Transverse colon (tissue), 4 donors: Measurements from ENCODE around the gene ITGA11. TPM values are rescaled to one million over a fixed set of nuclear protein-coding genes. Genes with fewer than 3 reads are reported as not detected.

ENCODE experiments used
- DNase-seq: peaks from one replicate; pipeline ENCODE4 v3.0.0-alpha.2; 2019
- H3K27ac ChIP-seq, 4 donors: fragments of 200-600 bp; sonication (generic); 2 replicates each; pipeline ENCODE4 v1.5.1; 2016 to 2018; ENCODE audit warnings: inconsistent platforms in 4 of 4
- H3K27me3 ChIP-seq: fragments of 200-600 bp; sonication (generic); 2 replicates; pipeline ENCODE4 v1.5.1; 2017; ENCODE audit warnings: inconsistent platforms
- H3K36me3 ChIP-seq, 4 donors: fragments of 200-600 bp; sonication (generic); 2 replicates each; pipeline ENCODE4 v1.5.1; 2017 to 2019; ENCODE audit warnings: inconsistent platforms in 4 of 4
- H3K4me1 ChIP-seq, 4 donors: fragments of 200-600 bp; sonication (generic); 2 replicates each; pipeline ENCODE4 v1.5.1; 2017 to 2020; ENCODE audit warnings: inconsistent platforms in 4 of 4
- H3K4me3 ChIP-seq, 4 donors: fragments of 200-600 bp; sonication (generic); 1 replicate in 1 of 4; 2 replicates in 3 of 4; pipeline versions ENCODE4 v1.5.1 to v1.6.1; 2017 to 2019; ENCODE audit warnings: inconsistent platforms in 4 of 4
- H3K9me3 ChIP-seq, 2 donors: fragments of 200-600 bp; sonication (generic); 2 replicates each; pipeline ENCODE4 v1.5.1; 2017 to 2019; ENCODE audit warnings: inconsistent platforms in 2 of 2
- CTCF ChIP-seq, 5 experiments: fragments of 200-600 bp in 3 of 5; fragments of 450-650 bp in 2 of 5; sonication (generic) in 3 of 5; IDR thresholded peaks; 1 replicate in 2 of 5; 2 replicates in 3 of 5; pipeline ENCODE4 v1.5.1; 2016 to 2017; ENCODE audit warnings: antibody characterized with exemption in 5 of 5, inconsistent platforms in 3 of 5, mild to moderate bottlenecking in 2 of 5, moderate library complexity in 1 of 5
- EP300 ChIP-seq: sonication (generic); formaldehyde crosslinking; IDR thresholded peaks from one replicate; pipeline ENCODE4 v1.6.1; 2017; ENCODE audit warnings: antibody characterized with exemption, low read depth
- POLR2A ChIP-seq: fragments of 450-650 bp; IDR thresholded peaks from one replicate; pipeline ENCODE4 v1.6.1; 2016; ENCODE audit warnings: antibody characterized with exemption, mild to moderate bottlenecking, moderate library complexity
- POLR2AphosphoS5 ChIP-seq, 3 donors: sonication (generic); formaldehyde crosslinking; IDR thresholded peaks; one replicate each; pipeline ENCODE4 v1.6.1; 2016; ENCODE audit warnings: antibody characterized with exemption in 3 of 3
- WGBS, 2 donors: methylation state at CpG; one replicate each; pipeline ENCODE4 v1.1.5; 2018; ENCODE audit warnings: low coverage in 1 of 2; 5-methylcytosine and 5-hydroxymethylcytosine counted together
- in situ Hi-C, 4 donors: fragments of 200-750 bp; cut with MboI; loops; one replicate each; pipeline versions ENCODE4 v1.15.0 to v1.15.1; 2017; ENCODE audit warnings: low sequenced_read_pairs in 3 of 4, low pct_ligation_motif_present in 1 of 4, low pct_unique_long_range_greater_than_20kb in 1 of 4
- intact Hi-C: fragments of 100-400 bp; cut with DNase I; formaldehyde crosslinking; loops from one replicate; pipeline ENCODE4 v1.15.1; 2023; ENCODE audit warnings: low total_unique reads
- total RNA-seq, 4 donors: library from RNA; depleted of rRNA; stranded (reverse); fragments of >200 nt; gene quantifications; one replicate each; pipeline ENCODE4 v1.1.0, GENCODE V29; 2016

ITGA11 gene
- total RNA-seq, 4 donors from 2014 or later, result 0.37 to 3.2 (median 1.1) TPM

- intact Hi-C loops, result no loop called here
- no peak overlapping the region for H3K27ac ChIP-seq
- TF ChIP-seq POLR2AphosphoS5 (IDR thresholded peaks at IDR 0.05), result no peak
- no peak for TF ChIP-seq POLR2A
- TF ChIP-seq CTCF (IDR thresholded peaks at IDR 0.05), result no peak
- no peak for TF ChIP-seq EP300
- peaks cover 0 to 18% (median 12%) of the 10 kb centered on the region in 4 donors for H3K4me1 ChIP-seq
- no peaks in the 10 kb centered on the region for H3K9me3 ChIP-seq
- in situ Hi-C loops, result no loop called here
- DNase-seq, result no peak
- H3K4me3 ChIP-seq, result no peak overlapping the region
- no peaks in the 10 kb centered on the region for H3K36me3 ChIP-seq
- 72 to 80% methylated on average over 1 of the region's 1 CpG for WGBS, 2 donors
- H3K27me3 ChIP-seq, result peaks cover 35% of the 10 kb centered on the region
Observed at GRCh38 chr15:68427963-68428362, 4.0 kb downstream of the ITGA11 start.

- peaks cover 0 to 17% (median 12%) of the 10 kb centered on the region in 4 donors for H3K4me1 ChIP-seq
- peaks cover 29% of the 10 kb centered on the region for H3K27me3 ChIP-seq
- no peaks in the 10 kb centered on the region for H3K36me3 ChIP-seq
- H3K4me3 ChIP-seq, result no peak overlapping the region
- DNase-seq, result no peak
- in situ Hi-C loops, result no loop called here
- WGBS, 2 donors, result 41 to 50% methylated on average over 2 to 3 of the region's 3 CpGs
- no peak overlapping the region for H3K27ac ChIP-seq
- intact Hi-C loops, result no loop called here
- H3K9me3 ChIP-seq, result no peaks in the 10 kb centered on the region
- TF ChIP-seq POLR2AphosphoS5 (IDR thresholded peaks at IDR 0.05) (no peak), POLR2A (no peak), CTCF (IDR thresholded peaks at IDR 0.05) (no peak), EP300 (no peak)
Observed at GRCh38 chr15:68427366-68427765, 4.6 kb downstream of the ITGA11 start.

- WGBS, 2 donors, result 72 to 92% methylated on average over 3 to 6 of the region's 6 CpGs
- intact Hi-C loops (no loop called here), in situ Hi-C loops (no loop called here)
- no peak overlapping the region for H3K4me3 ChIP-seq
- TF ChIP-seq POLR2AphosphoS5 (IDR thresholded peaks at IDR 0.05), result no peak
- no peak for TF ChIP-seq CTCF (IDR thresholded peaks at IDR 0.05)
- TF ChIP-seq POLR2A, result no peak
- no peak for TF ChIP-seq EP300
- H3K27ac ChIP-seq, result no peak overlapping the region
- no peak for DNase-seq
- H3K27me3 ChIP-seq, result peaks cover 17% of the 10 kb centered on the region
- H3K9me3 ChIP-seq, result no peaks in the 10 kb centered on the region
- H3K36me3 ChIP-seq, result no peaks in the 10 kb centered on the region
- H3K4me1 ChIP-seq, result peaks cover 1 to 14% (median 6%) of the 10 kb centered on the region in 4 donors
Observed at GRCh38 chr15:68426116-68426515, 5.8 kb downstream of the ITGA11 start.

GRCh38 chr15:68425428-68426060 is 6.4 kb downstream of the ITGA11 start:
- intact Hi-C loops, result no loop called here
- Histone ChIP-seq H3K27ac (no peak overlapping the region), H3K4me3 (no peak overlapping the region), H3K27me3 (peaks cover 11% of the 10 kb centered on the region), H3K9me3 (no peaks in the 10 kb centered on the region), H3K4me1 (peaks cover 0 to 12% (median 6%) of the 10 kb centered on the region in 4 donors), H3K36me3 (no peaks in the 10 kb centered on the region)
- 60 to 75% methylated on average over 1 to 8 of the region's 9 CpGs for WGBS, 2 donors
- no peak for DNase-seq
- in situ Hi-C loops, result no loop called here
- TF ChIP-seq EP300 (no peak), POLR2A (no peak), POLR2AphosphoS5 (IDR thresholded peaks at IDR 0.05) (no peak), CTCF (IDR thresholded peaks at IDR 0.05) (no peak)
